ENCODE data around the gene TBC1D26.
"Not testable (repeated sequence)": the region's sequence is repeated elsewhere in the genome, so short reads cannot be mapped to it uniquely, and the experiment has no call there.

- TF ChIP-seq EZH2 (IDR thresholded peaks at IDR 0.05; ENCODE audit: insufficient read depth, poor library complexity, severe bottlenecking); EZH2phosphoT487 (IDR thresholded peaks at IDR 0.05; ENCODE audit: insufficient read depth, low read depth): not testable (repeated sequence)
Observed at GRCh38 chr17:15731900-15732299, at the start of gene TBC1D26.
